DMS53 (cell line): ENCODE measurements around the gene KIAA1958.
A peak's percentile ranks its signal among the peaks of the same experiment; 100 is the strongest.
"Not testable (repeated sequence)": the region's sequence is repeated elsewhere in the genome, so short reads cannot be mapped to it uniquely, and the experiment has no call there.

Experiments used
- DNase-seq: peaks from one replicate; lab custom pipeline; 2025; lab: John Stamatoyannopoulos, UW

KIAA1958 gene

DNA sequence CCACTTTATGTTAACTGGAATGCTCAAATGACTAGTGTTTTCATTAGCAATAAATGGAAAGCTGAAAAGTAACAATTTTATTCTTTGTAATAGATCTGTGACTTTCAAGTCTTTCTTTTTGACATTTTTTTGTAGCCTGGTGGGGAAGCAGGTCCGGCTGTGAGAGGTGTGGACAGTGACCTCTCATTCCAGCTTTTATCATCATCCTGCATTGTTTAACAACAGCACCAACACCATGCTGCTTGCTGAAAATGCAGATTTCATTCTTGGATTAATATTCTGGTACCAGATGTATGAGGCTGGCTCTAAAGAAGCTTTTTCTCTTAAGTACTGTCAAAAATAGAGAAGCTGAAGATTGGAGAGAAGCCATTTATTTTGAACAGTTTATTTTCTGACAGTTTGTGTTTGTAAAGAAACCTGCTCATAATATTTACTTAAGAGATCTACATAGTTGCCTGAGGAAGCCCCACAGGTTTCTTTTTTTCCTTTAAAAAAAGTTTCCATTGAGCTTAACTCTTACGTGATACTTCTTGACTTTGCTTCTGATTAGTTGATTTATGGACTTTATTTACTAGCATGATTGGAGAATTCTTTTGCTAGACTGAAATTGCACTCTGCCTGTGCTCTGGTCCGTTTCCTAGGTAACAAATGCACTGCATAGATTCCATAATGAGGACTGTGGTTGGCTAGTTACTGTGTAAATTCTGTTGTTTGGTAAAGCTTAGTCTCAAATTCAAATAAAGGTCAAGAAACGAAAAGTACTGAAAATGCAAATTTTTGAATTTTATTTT, 3.4 kb downstream of the KIAA1958 start:
- DNase-seq = peak; percentile 28

DNA sequence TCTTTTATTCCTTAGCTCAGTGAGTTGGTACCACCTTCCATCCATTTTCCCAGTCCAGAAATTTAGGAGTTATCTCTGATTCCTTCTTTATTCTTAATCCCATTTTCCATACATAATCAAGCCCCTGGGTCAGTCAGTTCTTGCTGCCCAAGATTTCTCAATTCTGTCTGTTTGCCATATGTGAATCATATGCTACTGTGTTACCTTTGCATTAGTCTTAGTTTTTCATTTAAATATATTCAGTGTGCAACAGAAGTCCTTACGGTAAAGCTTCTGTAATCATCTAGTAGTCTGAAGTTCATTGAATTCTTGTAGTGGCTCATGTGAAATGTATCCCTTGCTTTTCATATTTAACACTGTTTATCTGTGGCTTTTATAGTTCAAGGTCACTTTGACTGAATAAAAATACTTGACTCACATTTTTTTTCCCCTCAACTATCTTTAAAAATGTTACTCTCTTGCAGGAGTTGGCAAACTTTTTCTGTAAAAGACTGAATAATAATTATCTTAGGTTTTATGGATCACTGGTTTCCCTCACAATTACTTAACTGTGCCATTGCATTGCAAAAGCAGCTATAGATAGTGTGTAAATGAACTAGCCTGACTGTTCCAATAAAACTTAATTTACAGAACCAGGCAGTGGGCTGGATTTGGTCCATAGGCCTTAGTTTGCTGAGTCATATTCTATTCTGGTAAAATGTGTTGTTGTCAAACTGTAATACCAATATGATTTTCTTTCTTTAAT, 6.9 kb downstream of the KIAA1958 start:
- DNase-seq = no peak

DNA sequence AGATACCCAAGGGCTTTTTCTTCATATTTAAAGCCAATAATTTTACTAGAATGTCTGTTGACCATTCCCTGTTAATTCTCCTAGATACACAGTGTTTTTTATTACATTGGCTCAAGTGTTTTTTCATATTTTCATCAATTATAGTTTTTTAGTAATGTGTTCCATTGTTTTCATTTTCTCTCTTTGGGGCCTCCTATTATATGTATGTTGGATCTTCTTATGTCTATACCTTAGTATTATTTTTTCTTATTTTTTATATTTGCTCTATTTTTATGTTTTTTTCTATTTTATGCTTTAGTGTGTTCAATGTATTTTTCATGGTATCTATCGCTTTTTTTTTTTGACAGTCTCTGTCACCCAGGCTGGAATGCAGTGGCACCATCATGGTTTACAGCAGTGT, 7.5 kb downstream of the KIAA1958 start:
- DNase-seq = no peak

DNA sequence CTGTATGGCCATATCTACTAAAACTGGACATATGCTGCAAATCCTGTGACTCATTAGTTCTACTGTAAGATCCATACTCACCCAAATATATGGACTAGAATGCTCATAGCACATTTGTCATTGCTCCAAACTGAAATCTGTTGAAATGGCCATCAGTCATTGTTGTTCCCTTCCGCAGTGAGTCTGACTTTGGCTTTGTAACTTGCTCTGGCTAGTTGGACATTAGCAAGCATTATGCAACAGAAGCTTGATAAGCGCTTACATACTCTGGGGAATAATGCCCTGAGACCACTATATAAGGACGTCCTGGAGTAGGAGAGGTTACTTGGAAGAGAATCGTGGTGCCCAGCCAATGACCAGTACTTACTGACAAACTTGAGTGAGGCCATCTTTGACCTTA, 9.0 kb downstream of the KIAA1958 start:
- no peak for DNase-seq

DNA sequence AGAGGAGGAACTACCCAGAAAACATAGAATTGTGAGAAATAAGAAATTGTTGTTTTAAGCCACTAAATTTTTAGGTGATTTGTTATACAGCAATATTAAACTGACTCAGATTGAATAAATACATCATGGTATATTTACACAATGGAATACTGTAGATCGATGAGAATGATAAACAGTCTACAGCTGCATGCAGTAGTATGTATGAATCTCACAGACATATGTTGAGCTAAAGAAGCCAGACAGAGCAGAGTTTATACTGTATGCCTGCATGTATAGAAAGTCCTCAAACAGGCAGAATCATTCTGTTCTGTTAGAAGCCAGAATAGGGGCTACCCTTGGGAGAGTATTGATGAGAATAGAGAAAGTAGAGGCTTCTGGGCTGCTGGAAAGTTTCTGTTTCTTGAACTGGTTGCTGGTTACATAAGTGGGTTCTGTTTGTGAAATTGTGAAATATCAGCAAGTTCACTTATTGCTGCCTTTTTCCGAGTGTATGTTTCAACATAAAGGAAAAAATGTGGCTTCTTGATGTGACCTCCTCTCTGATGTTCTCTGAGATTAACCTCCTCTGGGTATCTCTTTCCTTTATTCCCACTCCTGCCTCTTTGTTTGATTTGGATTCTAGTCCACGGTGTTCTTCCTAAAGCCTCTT, 9.6 kb downstream of the KIAA1958 start:
- DNase-seq = no peak

DNA sequence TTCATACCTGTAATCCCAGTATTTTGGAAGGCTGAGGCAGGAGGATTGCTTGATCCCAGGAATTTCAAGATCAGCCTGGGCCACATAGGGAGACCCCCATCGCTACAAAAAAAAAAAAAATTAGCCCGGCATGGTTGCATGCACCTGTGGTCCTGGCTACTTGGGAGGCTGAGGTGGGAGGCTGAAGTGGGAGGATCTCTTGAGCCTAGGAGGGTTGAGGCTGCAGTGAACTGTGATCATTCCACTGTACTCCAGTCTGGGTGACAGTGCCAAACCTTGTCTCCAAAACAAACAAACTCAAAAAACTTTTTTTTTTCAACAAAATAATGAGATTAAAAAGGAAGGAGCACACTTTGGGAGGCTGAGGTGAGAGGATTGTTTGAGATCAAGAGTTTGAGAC, 14.2 kb downstream of the KIAA1958 start:
- DNase-seq = no peak

DNA sequence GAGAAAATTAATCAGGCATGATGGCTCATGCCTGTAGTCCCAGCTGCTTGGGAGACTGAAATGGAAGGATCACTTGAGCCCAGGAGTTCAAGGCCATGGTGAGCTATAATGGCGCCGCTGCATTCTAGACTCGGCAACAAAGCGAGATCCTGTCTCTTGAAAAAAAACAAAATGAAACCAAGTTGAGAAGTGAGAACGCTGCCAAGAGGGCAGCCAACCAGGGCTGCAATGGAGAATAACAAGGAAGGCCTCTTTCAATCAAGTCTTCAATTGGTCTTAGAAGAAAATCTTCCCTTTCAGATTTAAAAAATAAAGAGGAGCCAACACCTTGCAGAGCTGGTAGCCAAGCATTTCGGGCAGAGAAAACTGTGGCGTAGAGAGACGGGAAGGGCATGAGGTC, 14.7 kb downstream of the KIAA1958 start:
- DNase-seq = no peak

DNA sequence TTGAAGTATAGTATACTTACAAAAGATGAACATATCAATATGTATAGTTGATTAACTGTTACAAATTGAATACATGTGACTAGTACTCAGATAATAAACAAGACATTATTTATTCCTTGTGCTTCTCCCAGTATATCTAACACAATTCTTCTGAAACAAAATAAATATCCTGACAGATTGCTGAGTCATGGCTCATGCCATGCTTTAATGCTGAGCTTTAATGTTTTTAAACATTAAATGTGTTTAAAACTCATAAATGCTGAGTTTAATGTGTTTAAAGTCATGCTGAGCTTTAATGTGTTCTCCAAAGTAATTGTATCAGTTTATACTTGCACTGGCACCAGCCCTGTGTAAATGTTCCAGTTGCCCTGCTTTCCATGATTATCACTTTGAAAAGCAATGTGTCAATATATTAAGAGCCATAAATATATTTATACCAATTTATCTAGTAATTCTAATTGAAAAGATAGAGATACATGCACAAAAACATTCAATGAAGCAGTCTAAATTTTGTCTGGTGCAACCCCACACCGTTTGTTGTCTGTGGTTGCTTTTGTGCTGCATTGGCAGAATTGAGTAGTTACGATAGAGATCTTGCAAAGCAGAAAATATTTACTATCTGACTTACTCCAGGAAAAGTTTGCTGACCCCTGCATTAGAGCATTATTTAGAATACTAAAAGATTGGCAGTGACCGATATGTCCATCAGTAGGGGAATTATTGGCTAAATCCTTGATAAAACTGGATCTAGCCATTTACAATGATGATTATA, 15.7 kb downstream of the KIAA1958 start:
- DNase-seq = no peak

DNA sequence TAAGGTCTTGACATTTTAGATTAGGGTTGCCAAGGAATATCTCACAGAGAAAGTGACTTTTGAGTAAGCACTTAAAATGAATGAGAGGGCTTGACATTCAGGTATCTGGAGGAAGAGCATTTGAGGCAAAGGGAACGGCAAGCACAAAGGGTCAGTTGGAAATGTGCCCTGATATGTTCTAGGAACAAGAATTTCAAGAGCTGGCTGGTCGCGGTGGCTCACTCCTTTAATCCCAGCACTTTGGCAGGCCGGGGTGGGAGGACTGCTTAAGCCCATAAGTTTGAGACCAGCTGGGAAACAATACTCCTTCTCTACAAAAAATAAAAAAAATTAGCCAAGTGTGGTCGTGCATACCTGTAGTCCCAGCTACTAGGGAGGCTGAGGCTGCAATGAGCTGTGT, 16.5 kb downstream of the KIAA1958 start:
- DNase-seq = peak; percentile 3

DNA sequence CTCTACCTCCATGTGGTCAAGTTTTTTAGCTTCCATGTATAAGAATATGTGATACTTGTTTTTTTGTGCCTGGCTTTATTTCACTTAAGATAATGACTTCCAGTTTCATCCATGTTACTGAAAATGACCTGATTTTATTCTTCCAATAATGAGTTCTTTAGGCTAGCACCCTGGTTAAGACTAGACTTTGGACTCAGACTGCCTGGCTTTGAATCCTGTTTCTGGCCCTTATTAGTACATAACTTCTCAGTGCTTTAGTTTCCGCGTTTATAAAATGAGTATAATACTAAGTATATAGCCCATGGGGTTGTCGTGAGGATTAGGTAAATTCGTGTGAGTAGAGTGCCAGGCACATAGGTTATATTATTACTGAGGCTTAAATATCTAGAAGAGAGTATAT, 18.5 kb downstream of the KIAA1958 start:
- DNase-seq = no peak

DNA sequence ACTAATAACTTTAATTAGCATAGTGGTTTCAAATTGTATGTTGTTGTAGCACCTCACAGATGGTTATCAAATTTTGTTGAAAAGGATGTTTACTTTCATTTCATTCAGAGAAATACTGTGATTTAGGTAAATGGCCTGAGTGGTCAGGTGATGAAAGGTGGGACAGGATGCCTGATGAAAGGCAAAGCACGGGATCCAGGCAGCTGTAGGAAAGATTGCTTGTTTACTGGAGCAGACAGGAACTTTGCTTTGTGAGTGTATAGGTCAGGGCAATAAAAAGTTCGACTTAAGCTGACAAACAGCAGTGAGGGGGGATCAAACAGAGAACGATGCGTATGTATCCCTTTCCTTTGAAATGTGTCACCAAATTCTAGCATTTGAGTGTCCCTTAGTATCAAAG, 19.0 kb downstream of the KIAA1958 start:
- DNase-seq = no peak

DNA sequence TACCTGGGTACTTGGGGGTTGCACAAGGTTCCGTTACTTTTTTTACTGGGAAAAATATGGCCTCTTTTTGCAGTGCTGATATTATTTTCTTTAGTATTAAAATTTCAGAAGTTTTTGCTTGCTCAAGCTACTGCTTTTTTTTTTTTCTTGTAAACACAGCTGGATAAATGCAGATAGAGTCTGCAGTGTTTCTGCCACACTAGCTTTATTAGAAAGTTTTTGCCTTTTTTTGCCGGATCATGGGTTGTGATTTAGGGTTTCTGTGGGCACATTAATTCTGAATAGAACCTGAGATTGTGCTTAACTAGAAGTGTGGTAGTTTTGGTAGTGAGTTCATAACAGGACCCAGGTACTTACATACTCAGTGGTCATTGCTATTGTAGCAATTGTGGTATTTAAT, 19.9 kb downstream of the KIAA1958 start:
- DNase-seq = no peak

DNA sequence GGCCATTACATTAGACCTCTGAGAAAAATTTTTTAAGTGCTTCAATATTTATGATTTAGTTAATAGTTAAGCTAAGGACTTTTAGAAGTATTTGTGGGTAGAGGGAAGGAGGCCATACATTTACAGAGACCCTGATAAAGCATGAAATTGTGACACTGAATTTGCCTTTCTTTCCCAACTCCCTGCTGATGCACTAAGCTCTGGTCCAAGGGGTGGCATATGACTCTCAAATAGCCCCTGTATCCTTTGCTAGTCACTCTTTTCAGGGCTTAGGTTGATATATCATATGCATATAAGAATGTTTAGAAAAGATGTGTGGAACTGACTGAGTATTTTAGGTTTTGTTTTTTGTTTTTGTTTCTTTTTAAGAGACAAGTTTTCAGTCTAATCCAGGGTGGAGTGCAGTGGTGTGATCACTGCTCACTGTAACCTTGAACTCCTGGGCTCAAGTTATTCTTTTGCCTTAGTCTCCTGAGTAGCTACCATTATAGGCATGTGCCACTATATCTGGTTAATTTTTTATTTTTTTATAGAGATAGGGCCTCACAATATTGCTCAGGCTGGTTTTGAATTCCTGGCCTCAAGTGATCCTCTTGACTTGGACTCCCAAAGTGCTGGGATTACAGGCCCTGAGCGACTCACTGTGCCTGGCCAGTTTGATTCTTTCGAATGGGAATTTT, 20.5 kb downstream of the KIAA1958 start:
- no peak for DNase-seq

DNA sequence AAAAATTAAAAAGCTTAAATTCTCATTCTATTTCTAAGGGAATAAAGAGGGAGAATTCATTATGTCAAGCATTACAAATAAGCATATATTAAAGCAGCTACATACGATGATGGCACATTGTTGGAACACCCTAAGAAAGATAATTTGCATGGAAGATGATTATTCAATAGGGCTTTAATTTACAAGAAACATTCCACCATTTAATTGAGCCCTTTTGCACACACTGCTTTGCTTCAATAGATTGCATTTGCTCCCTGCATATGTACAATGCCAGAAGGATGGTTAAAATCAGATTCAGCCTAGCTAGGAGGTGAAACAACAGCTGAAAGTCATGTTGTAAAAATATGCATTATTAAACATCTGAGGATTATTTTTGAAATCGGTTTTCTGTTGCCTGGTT, 21.8 kb downstream of the KIAA1958 start:
- DNase-seq = no peak

DNA sequence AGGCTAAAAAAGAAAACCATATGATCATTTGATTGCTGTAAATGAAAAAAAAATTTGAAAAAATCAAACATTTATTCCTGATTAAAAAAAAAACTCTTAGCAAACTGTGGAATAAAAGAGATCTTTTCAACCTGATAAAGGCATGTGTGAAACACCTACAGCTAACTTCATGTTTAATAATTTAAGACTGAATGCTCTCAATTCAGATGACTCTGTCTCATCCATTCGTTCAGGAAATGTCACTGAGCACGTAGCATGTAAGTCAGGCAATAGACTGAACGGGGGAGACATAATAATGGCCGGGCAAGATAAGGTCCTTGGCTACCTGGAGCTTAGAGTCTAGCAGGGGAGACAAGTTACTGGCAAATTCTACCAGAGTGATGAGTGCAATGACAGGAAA, 25.8 kb downstream of the KIAA1958 start:
- not testable (repeated sequence) for DNase-seq

DNA sequence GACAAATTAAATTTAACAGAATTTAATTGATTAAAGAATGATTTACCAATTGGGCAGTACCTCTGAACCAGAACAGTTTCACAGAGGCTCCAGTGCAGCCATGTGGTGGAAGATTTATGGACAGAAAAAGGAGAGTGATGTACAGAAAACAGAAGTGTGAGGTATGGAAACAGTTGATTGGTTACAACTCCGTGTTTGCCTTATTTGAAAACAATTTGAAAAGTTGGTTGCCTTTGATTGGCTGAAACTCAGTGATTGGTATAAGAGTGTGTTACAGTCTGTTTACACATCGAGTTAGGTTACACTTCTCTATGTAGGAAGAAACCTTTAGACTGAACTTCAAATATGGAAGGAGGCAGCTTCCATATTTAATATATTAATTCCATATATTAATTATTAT, 30.1 kb downstream of the KIAA1958 start:
- no peak for DNase-seq

DNA sequence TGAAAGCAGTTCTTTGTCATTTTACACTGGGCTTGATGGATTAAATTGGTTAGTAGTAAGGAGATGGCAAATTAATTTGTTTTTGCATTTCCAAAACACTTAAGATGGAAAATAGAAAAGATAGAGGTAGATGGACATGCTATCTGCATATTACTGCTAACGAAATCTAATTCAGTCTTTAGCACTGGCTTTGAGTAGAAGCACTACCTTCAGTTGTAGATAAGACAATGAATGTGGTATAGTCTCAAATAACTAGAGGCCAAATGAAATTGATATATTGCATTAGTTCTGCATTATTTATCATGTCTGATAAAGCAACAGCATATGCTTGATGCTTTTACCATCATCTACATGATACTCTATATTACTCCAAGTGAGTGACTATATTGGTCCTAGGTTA, 33.4 kb downstream of the KIAA1958 start:
- DNase-seq = no peak

DNA sequence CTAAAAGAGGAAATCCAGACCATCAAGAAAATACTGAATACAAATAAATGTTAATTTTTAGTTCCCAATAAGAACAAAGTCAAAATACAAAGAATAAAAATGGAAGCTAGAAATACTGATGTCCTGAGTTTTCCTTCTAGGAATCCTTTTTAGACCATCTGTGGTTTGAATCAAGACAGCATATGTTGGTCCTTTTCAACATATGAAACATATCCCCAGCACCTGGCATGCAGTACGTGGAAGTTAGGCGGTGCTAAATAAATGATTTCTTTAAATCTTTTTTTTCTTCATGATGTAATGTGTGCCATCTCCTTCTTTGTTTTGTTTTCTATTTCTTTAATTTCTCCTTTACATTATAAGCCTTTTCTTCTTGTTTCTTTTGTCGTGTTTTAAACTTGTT, 34.0 kb downstream of the KIAA1958 start:
- DNase-seq = no peak

DNA sequence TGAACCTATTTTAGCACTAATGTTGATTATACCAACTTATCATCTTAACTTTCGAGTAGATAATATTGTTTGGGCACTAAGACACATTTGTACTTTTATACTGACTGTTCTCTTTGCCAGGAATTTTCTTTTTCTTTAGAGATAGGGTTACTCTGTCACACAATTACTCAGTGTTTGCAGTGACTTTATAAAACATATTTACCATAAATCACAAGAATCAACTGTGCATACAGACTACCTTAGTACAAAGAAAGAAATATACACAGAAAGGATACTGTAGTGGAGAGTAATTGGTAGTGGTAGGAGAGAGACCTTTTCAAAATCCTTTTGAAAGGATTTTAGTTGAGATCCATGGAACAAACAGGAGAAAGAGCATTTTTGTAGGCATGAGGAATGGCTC, 40.3 kb downstream of the KIAA1958 start:
- DNase-seq = no peak

DNA sequence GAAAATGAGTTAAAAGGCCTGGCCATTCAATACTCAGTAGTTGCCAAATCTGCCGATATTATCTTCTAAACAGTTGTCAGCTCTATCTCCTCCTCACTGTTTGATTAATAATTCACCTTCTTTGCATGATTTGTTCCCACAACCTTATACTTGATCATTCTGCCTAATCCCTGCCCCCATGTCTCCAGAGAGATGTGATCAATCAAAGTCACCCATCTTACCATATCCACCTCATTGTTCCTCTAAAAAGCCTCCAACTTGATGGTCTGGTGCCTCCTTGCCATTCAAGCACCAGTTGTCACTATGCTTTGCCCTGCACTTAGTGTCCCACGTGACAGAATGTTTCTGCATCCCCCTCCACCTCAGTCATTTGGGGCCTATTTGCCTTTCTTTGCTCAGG, 41.3 kb downstream of the KIAA1958 start:
- DNase-seq = no peak

DNA sequence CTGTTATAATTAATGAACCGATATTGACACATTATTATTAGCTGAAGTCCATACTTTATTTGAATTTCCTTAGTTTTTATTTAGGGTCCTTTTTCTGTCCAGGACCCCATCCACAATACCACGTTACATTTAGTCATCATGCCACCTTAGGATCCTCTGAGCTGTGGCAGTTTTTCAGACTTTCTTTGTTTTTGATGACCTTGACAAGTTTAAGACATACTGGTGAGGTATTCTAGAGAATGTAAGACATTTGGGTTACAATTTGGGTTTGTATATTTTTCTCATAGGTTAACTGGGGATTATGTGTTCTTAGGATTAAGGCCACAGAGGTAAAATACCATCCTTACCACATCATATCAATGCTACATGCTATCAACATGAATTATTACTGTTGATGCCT, 42.7 kb downstream of the KIAA1958 start:
- DNase-seq = no peak

DNA sequence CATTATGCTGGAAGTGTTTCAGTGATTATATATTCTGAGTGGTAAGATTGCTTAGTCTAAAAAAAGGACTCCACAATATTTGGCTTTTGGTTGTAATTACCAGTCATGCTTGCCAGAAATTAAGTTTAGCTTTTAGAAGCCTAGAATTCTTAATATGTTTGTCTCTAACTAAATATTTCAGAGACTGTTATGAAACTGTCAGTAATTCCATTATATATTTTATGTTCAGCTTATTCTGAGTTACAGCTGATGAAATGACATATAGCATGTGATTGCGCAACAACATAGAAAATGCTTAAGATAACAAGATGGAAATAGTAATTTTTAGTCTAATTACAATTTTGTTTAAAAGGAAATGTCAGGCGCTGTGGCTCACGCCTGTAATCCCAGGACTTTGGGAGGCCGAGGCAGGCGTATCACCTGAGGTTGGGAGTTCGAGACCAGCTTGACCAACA, 44.2 kb downstream of the KIAA1958 start:
- no peak for DNase-seq
